ENCODE results near the gene PTGER4.
"Not testable (repeated sequence)": the region's sequence is repeated elsewhere in the genome, so short reads cannot be mapped to it uniquely, and the experiment has no call there.

PTGER4 gene

GRCh38 chr5:40679913-40680681 is at the start of gene PTGER4:
PTGER4 (plus strand) TSS chr5:40679915; CDS start chr5:40680994, 1,079 bp downstream.
- DNase-seq (ENCODE audit: low spot score): no peak

- no peak for DNase-seq (ENCODE audit: low spot score)
Measured at GRCh38 chr5:40630126-40630525, 49.6 kb upstream of the PTGER4 start.

DNA sequence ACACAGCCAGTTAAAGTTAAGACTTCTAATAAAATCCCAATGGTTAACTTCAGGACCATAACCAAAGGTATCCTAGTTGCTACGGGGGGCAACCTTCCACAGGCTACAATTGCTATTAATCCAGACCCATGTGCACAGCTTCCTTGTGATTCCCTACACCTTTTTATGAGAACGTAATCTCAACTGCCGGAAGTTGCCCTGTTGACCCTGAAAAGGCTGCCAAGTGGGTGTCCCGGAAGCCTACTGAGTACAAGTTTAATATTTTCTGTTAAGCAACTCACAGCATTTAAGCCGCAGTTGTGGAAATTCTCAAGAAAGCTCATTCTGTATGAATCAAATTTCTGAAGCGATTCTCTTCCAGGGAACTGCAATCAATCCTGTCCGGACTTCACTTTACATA is 48.5 kb upstream of the PTGER4 start:
- no peak for DNase-seq (ENCODE audit: low spot score)

DNA sequence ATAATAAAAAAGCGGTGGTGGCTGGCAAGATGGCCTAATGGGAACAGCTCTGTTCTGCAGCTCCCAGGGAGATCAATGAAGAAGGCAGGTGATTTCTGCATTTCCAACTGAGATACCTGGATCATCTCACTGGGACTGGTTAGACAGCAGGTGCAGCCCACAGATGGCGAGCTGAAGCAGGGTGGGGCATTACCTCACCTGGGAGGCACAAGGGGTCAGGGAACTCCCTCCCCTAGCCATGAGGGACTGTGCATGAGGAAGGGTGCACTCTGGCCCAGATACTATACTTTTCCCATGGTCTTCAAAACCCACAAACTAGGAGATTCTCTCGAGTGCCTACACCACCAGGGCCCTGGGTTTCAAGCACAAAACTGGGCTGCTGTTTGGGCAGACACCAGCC is 45.6 kb upstream of the PTGER4 start:
- DNase-seq (ENCODE audit: low spot score): no peak

DNA sequence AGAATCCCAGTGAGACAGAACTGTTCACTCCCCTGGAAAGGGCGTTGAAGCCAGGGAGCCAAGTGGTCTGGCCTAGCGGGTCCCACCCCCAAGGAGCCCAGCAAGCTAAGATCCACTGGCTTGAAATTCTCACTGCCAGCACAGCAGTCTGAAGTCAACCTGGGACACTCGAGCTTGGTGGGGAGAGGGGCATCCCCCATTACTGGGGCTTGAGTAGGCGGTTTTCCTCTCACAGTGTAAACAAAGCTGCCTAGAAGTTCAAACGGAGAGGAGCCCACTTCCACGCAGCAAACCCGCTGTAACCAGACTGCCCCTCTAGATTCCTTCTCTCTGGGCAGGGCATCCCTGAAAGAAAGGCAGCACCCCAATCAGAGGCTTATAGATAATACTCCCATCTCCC is 45.1 kb upstream of the PTGER4 start:
- DNase-seq (ENCODE audit: low spot score): no peak

GRCh38 chr5:40639531-40639930 is 40.2 kb upstream of the PTGER4 start:
- not testable (repeated sequence) for DNase-seq (ENCODE audit: low spot score)

GRCh38 chr5:40646266-40646665 is 33.4 kb upstream of the PTGER4 start:
- DNase-seq (ENCODE audit: low spot score): no peak

- DNase-seq (ENCODE audit: low spot score): no peak
Measured at GRCh38 chr5:40648150-40648549, 31.6 kb upstream of the PTGER4 start.

DNA sequence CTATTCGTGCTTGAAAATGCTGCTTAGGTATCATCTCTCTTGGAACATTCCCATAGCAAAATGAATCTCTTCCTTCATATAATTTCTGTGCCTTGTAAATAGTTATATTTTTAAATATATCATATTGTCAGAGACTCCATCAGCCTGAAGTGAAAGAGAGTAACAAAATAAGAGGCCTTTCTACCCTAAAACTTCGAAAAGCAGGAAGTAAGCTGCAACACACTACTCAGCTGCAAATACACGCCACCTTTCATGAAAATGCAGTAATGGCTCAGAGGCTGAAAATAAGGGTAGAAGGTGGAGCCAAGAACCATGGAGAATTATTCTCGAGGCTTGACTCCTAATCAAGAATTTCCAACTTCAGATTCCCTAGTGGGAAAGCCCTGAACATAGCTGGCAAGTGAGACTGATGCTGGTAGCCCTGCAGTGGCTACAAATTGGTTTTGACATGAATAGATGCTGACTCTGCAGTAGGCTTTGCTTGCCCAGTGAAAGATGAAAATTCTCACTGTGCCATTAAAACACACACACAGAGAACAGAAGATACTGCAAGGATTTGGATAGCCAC is 30.2 kb upstream of the PTGER4 start:
- no peak for DNase-seq (ENCODE audit: low spot score)

GRCh38 chr5:40651201-40651600 is 28.5 kb upstream of the PTGER4 start:
- DNase-seq (ENCODE audit: low spot score): no peak

DNA sequence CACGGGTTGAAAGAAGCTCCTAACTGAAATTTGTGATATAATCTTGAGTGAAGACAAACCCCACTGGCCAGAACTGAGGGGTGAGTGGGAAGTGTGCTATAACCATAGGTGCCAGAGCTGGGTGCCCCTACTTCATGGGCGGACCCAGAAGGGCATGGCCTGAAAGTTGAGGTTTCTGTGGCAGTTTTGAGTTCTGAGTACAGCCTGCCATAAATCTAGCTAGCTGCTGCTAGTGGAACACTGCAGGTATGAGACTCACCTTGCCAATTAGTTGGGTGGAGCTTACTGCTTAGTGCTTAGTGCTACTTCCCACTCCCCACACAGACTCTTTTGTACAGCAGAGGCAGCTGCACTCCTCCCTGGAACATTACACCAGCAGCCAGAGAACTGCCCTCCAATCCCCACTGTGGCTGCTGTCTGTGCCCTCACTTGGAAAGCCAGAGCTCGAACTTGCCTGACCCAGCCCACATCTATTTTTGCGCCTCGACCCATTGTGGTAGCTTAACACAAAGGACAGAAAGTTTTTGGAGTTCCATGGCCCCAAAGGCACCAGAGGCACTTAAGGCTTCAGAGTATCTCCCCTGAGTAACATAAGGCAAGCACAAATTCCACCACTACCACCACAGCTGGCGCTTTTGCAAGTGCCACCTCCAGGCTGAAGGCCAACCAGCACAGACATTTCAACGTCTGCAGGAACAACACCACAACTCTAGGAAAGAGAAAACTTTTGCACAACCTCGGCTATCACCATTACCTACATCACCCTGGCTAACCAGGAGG is 27.1 kb upstream of the PTGER4 start:
- no peak for DNase-seq (ENCODE audit: low spot score)

- no peak for DNase-seq (ENCODE audit: low spot score)
Measured at GRCh38 chr5:40653221-40654022, 26.3 kb upstream of the PTGER4 start.

DNA sequence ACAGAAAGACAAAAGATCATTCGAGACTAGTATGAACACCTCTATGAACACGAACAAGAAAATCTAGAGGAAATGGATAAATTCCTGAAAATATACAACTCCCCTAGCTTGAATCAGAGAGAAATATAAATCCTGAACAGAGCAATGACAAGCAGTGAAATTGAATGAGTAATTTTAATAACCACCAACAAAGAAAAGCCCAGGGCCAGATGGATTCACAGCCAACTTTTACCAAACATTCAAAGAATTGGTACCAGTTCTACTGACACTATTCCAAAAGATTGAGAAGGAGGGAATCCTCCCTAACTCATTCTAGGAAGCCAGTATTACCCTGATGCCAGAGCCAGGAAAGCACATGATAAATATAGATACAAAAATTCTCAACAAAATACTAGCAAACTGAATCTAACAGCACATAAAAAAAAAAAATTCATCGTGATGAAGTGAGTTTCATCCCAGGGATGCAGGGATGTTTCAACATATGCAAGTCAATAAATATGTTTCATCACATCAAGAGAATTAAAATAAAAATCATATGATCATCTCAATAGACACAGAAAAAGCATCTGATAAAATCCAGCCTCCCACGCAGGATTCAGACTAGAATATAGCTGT is 25.2 kb upstream of the PTGER4 start:
- DNase-seq (ENCODE audit: low spot score): no peak

DNA sequence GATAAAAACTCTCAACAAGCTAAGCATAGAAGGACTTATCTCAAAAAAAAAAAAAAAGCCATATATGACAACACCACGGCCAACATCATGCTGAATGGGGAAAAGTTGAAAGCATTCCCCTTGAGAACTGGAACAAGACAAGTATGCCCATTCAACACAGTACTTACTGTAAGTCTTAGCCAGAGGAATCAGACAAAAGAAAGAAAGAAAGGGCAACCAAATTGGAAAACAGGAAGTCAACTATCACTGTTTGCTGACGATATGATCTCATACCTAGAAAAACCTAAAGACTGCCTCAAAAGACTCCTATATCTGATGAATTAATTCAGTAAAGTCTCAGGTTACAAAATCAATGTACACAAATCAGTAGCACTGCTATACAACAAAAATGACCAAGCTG is 24.6 kb upstream of the PTGER4 start:
- no peak for DNase-seq (ENCODE audit: low spot score)

- DNase-seq (ENCODE audit: low spot score): not testable (repeated sequence)
Measured at GRCh38 chr5:40656091-40656490, 23.6 kb upstream of the PTGER4 start.

DNA sequence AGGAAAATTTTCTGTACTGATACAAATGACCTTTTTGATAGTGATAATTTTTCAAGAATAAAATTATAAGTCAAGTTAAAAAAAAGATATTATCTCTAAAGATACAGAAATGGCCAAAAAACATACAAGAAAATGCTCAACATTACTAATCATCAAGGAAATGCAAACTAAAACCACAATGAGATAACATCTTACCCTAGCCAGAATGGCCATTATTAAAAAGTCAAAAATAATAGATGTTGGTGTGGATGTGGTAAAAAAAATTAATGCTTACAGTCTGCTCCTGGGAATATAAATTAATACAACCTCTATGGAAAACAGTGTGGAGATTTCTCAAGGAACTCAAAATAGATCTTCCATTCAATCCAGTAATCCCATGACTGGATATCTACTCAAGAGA is 22.9 kb upstream of the PTGER4 start:
- DNase-seq (ENCODE audit: low spot score): no peak

- DNase-seq (ENCODE audit: low spot score): no peak
Measured at GRCh38 chr5:40660751-40661150, 19.0 kb upstream of the PTGER4 start.

- DNase-seq (ENCODE audit: low spot score): no peak
Measured at GRCh38 chr5:40665635-40666298, 13.9 kb upstream of the PTGER4 start.

- DNase-seq (ENCODE audit: low spot score): no peak
Measured at GRCh38 chr5:40666657-40667056, 13.1 kb upstream of the PTGER4 start.

DNA sequence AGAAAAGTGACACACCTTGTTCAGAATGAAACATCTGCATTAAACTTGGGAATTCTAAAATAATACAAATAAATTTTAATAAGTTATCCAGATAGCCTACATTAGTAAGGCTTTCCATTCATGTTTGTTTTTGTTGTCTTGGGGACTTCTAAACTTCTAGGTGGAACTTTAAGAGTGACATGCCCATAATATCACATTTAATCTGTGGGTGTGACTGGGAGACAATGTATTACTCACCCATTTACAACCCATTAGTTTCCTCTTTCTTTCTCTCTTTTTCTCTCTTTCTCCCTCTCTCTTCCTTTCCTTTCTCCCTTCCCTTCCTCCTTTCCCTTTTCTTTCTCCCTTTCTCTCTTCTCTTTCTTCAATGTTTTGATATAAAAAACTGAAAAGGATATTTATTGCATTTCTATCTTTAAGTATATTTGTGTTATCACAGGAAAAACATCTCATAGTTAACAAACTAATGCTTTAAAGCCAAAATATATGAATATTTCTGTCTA is 12.5 kb upstream of the PTGER4 start:
- no peak for DNase-seq (ENCODE audit: low spot score)
